Breast epithelium (tissue), 3 donors: ENCODE results near the gene CPAMD8.

Source experiments
- CTCF ChIP-seq, 3 donors: fragments of 450-650 bp; IDR thresholded peaks; one replicate each; pipeline ENCODE4 v1.5.1; 2016 to 2017; ENCODE audit warnings: antibody characterized with exemption in 3 of 3, mild to moderate bottlenecking in 3 of 3, moderate library complexity in 3 of 3
- POLR2A ChIP-seq: fragments of 450-650 bp; IDR thresholded peaks from one replicate; pipeline ENCODE4 v1.6.1; 2016; ENCODE audit warnings: antibody characterized with exemption, mild to moderate bottlenecking, moderate library complexity
- POLR2AphosphoS5 ChIP-seq, 3 donors: sonication (generic); formaldehyde crosslinking; IDR thresholded peaks; one replicate each; pipeline ENCODE4 v1.6.1; 2017; ENCODE audit warnings: antibody characterized with exemption in 3 of 3

GRCh38 chr19:16898361-16899015 is 128.1 kb downstream of the CPAMD8 start:
- TF ChIP-seq CTCF (IDR thresholded peaks at IDR 0.05) (no peak), POLR2A (no peak), POLR2AphosphoS5 (IDR thresholded peaks at IDR 0.05) (no peak)
